Gastroesophageal sphincter (tissue), 4 donors: ENCODE measurements around the gene TSPAN11. TPM values are rescaled to one million over a fixed set of nuclear protein-coding genes. Genes with fewer than 3 reads are reported as not detected.
A peak's percentile ranks its signal among the peaks of the same experiment; 100 is the strongest.

Experiments used
- ATAC-seq: fragments of 150-250 bp; one replicate; pipeline ENCODE4 v1.9.1; 2016; ENCODE audit warnings: mild to moderate bottlenecking, moderate library complexity
- H3K27ac ChIP-seq, 4 donors: fragments of 200-600 bp; sonication (generic) in 3 of 4; 1 replicate in 3 of 4; 2 replicates in 1 of 4; pipeline ENCODE4 v1.5.1; 2016 to 2019
- H3K27me3 ChIP-seq: fragments of 200-600 bp; sonication (generic); one replicate; pipeline ENCODE4 v1.5.1; 2019
- H3K36me3 ChIP-seq, 2 donors: fragments of 200-600 bp; sonication (generic); one replicate each; pipeline ENCODE4 v1.5.1; 2019; ENCODE audit warnings: control low read depth in 1 of 2
- H3K4me1 ChIP-seq, 3 donors: fragments of 200-600 bp; sonication (generic); 1 replicate in 2 of 3; 2 replicates in 1 of 3; pipeline ENCODE4 v1.5.1; 2016 to 2019; ENCODE audit warnings: control low read depth in 2 of 3
- H3K4me3 ChIP-seq, 2 donors: fragments of 200-600 bp; sonication (generic); one replicate each; pipeline ENCODE4 v1.5.1; 2019; ENCODE audit warnings: mild to moderate bottlenecking in 1 of 2, moderate library complexity in 1 of 2
- H3K9me3 ChIP-seq, 3 donors: fragments of 200-600 bp; sonication (generic); one replicate each; pipeline ENCODE4 v1.5.1; 2017 to 2019; ENCODE audit warnings: control low read depth in 2 of 3
- EP300 ChIP-seq: sonication (generic); formaldehyde crosslinking; IDR thresholded peaks from one replicate; pipeline ENCODE4 v1.6.1; 2017; ENCODE audit warnings: antibody characterized with exemption, mild to moderate bottlenecking
- POLR2A ChIP-seq, 2 donors: fragments of 450-650 bp; IDR thresholded peaks; one replicate each; pipeline ENCODE4 v1.6.1; 2017; ENCODE audit warnings: antibody characterized with exemption in 2 of 2, mild to moderate bottlenecking in 2 of 2, moderate library complexity in 1 of 2
- POLR2AphosphoS5 ChIP-seq: sonication (generic); formaldehyde crosslinking; IDR thresholded peaks from one replicate; pipeline ENCODE4 v1.6.1; 2017; ENCODE audit warnings: antibody characterized with exemption
- WGBS, 2 donors: methylation state at CpG; one replicate each; pipeline ENCODE4 v1.1.5; 2018; ENCODE audit warnings: low coverage in 1 of 2; 5-methylcytosine and 5-hydroxymethylcytosine counted together
- total RNA-seq, 4 donors: library from RNA; depleted of rRNA; stranded (reverse); fragments of >200 nt; gene quantifications; one replicate each; pipeline ENCODE4 v1.1.0, GENCODE V29; 2016
- TF ChIP-seq, protein P1 (sequence below), 4 experiments: fragments of 200-600 bp in 2 of 4; fragments of 450-650 bp in 2 of 4; sonication (generic) in 1 of 4; IDR thresholded peaks; one replicate each; pipeline ENCODE4 v1.5.1; 2017 to 2019; ENCODE audit warnings: antibody characterized with exemption in 4 of 4, mild to moderate bottlenecking in 2 of 4, moderate library complexity in 2 of 4

TSPAN11 gene
- total RNA-seq, 4 donors from 2014 or later: 4.8 to 15.9 (median 6.5) TPM

DNA sequence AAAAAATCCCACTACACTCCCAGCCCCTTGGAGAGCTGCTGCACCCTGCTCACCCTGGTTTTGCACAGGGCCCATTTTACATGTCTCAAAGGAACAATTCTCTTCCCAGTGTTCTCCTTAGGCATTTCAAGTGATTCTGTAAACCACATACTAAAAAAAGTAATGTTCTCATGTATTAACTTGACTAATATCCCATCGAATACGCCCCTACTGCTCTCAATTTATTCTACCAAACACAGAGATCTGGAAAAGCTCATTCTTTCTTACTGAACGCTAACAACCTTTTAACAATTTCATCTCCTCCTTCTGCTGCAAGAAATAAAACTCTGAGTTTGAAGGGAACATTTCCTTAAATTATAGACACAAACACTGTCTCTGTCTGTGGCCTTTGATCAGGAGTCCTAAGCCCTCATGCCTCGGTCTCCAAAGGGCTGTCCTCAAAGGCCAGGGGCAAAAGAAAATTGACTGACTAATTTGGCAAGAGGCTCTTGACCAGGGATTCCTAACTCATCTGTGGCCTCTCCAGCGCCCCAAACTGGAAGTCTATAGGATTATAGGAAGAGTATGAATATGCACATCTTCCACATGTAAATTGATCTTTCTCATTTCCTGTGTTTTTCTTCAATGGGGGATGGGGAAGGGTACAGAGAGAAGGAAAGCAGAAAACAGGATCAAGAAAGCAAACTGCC is 17.1 kb upstream of the TSPAN11 start:
- no peaks in the 10 kb centered on the region for H3K9me3 ChIP-seq

DNA sequence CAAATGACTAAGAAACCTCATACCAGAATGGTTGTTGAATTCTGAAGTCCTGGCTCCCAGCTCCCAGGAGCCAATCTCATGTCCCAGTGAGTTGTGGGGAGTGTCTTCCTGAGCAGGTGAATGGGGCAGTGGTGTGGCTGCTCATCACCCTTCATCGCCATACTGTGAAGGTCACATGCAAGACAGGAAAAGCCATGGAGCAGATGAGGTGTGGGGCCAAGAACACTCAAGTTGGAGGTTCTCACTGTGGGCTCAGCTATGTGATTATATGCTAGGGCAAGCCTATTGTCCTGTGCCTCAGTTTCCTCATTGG is 16.6 kb upstream of the TSPAN11 start:
- no peak for ATAC-seq
- Histone ChIP-seq H3K9me3 (no peaks in the 10 kb centered on the region), H3K27me3 (no peaks in the 10 kb centered on the region), H3K4me1 (peaks cover 0 to 19% (median 0%) of the 10 kb centered on the region in 3 donors), H3K27ac (no peak overlapping the region), H3K4me3 (no peak overlapping the region), H3K36me3 (no peaks in the 10 kb centered on the region)
- no CpG with 5 or more reads among the region's 1 CpG for WGBS, 2 donors
- TF ChIP-seq EP300 (no peak), POLR2A (IDR thresholded peaks at IDR 0.05) (no peak)
- TF ChIP-seq, protein P1, sequence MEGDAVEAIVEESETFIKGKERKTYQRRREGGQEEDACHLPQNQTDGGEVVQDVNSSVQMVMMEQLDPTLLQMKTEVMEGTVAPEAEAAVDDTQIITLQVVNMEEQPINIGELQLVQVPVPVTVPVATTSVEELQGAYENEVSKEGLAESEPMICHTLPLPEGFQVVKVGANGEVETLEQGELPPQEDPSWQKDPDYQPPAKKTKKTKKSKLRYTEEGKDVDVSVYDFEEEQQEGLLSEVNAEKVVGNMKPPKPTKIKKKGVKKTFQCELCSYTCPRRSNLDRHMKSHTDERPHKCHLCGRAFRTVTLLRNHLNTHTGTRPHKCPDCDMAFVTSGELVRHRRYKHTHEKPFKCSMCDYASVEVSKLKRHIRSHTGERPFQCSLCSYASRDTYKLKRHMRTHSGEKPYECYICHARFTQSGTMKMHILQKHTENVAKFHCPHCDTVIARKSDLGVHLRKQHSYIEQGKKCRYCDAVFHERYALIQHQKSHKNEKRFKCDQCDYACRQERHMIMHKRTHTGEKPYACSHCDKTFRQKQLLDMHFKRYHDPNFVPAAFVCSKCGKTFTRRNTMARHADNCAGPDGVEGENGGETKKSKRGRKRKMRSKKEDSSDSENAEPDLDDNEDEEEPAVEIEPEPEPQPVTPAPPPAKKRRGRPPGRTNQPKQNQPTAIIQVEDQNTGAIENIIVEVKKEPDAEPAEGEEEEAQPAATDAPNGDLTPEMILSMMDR (IDR thresholded peaks at IDR 0.05): no peak

More for the DNA sequence above, 17.1 kb upstream of the TSPAN11 start:
- no peaks in the 10 kb centered on the region for H3K36me3 ChIP-seq
- no peak overlapping the region for H3K4me3 ChIP-seq
- peak overlapping the region in 2 of 4 donors; percentile 22 to 45 for H3K27ac ChIP-seq
- H3K27me3 ChIP-seq: no peaks in the 10 kb centered on the region
- WGBS, 2 donors: 37 to 38% methylated on average over 4 to 5 of the region's 5 CpGs
- ATAC-seq: no peak
- peaks cover 0 to 19% (median 0%) of the 10 kb centered on the region in 3 donors for H3K4me1 ChIP-seq
- TF ChIP-seq POLR2A (IDR thresholded peaks at IDR 0.05): no peak
- TF ChIP-seq EP300: no peak
- no peak for TF ChIP-seq POLR2AphosphoS5
- TF ChIP-seq, protein P1 (IDR thresholded peaks at IDR 0.05): no peak

DNA sequence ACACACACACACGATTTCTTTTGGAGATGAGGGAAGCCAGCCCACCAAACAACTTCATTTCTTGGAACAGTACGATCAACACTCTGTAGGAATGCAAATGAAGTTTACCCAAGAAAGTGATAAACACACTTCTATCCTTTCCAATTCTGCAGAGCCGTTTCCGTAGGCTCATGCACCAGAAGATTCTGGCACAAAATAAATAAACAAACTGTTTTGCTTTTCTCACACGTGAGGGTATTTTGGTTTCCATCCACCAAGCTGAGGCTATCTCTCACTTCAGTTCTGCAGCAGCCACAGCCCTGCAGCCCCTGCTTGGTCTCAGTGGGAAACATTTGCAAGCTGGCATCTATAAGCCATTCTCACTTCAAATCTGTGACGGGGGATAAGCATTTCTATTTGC is 15.3 kb upstream of the TSPAN11 start:
- no peak for TF ChIP-seq POLR2AphosphoS5
- TF ChIP-seq EP300: no peak
- TF ChIP-seq, protein P1 (IDR thresholded peaks at IDR 0.05): no peak
- no peak for TF ChIP-seq POLR2A (IDR thresholded peaks at IDR 0.05)
- H3K27ac ChIP-seq: no peak overlapping the region
- no peaks in the 10 kb centered on the region for H3K9me3 ChIP-seq

DNA sequence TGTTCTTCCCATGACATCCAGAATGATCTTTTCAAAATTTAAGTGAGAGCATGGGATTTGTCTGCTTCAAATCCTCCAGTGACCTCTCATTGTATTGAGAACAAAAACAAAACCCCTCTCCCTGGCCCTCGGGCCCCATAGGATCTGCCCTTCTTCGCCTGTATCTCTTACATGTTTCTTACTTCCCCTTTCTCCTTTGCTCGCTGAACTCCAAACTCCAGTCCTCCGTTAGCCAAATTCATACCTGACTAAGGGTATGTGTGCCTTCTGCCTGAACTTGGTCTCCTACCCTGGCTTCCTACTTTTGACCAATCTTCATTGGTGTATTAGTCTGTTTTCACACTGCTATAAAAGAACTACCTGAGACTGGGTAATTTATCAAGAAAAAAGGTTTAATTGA is 13.2 kb upstream of the TSPAN11 start:
- TF ChIP-seq EP300 (no peak), POLR2AphosphoS5 (no peak), POLR2A (IDR thresholded peaks at IDR 0.05) (no peak)
- TF ChIP-seq, protein P1 (IDR thresholded peaks at IDR 0.05): no peak
- 62 to 67% methylated on average over 4 of the region's 4 CpGs for WGBS, 2 donors
- Histone ChIP-seq H3K4me3 (no peak overlapping the region), H3K9me3 (no peaks in the 10 kb centered on the region), H3K27me3 (no peaks in the 10 kb centered on the region), H3K36me3 (no peaks in the 10 kb centered on the region), H3K27ac (no peak overlapping the region), H3K4me1 (peaks cover 0 to 16% (median 0%) of the 10 kb centered on the region in 3 donors)
- ATAC-seq: no peak

More for the DNA sequence above, 15.3 kb upstream of the TSPAN11 start:
- H3K36me3 ChIP-seq: no peaks in the 10 kb centered on the region
- peaks cover 0 to 19% (median 0%) of the 10 kb centered on the region in 3 donors for H3K4me1 ChIP-seq
- 51% methylated on average over 6 of the region's 6 CpGs for WGBS, 2 donors
- H3K4me3 ChIP-seq: no peak overlapping the region
- no peaks in the 10 kb centered on the region for H3K27me3 ChIP-seq
- no peak for ATAC-seq

DNA sequence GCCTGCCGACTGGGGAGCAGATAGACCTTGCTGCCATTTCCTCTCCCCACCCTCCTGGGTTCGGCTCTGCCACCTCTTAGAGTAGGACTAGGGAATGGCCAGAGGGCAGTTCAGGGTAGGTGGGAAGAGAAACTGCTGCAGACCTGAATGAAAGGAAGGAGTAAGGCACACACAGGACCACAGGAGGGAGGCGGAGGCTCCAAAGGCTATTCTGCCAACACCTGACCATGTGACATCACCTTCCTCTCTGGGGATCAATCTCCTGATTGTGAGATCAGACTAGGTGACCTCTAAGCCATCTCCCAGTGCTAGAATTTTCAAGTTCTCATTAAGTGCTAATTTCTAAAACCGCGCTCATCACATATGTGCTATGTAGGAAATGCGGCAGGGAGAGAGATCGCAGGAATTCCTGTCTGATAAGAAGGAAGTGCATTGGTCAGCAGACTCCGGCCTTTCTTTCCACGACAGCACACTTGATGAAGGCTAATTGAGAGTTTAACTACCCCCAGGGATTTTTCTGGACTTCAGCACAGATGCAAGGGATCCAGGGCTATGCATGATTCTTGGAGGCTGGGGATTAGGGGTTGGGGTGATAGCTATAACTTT is 11.5 kb upstream of the TSPAN11 start:
- Histone ChIP-seq H3K36me3 (no peaks in the 10 kb centered on the region), H3K27me3 (no peaks in the 10 kb centered on the region), H3K4me1 (no peaks in the 10 kb centered on the region), H3K9me3 (no peaks in the 10 kb centered on the region), H3K4me3 (no peak overlapping the region), H3K27ac (no peak overlapping the region)
- TF ChIP-seq POLR2A (IDR thresholded peaks at IDR 0.05): no peak
- no peak for TF ChIP-seq EP300
- TF ChIP-seq, protein P1 (IDR thresholded peaks at IDR 0.05): no peak
- TF ChIP-seq POLR2AphosphoS5: no peak
- no peak for ATAC-seq
- 49 to 77% methylated on average over 6 to 8 of the region's 9 CpGs for WGBS, 2 donors
